CD14-positive monocyte (primary cell): ENCODE measurements around the gene TMEM179. TPM values are rescaled to one million over a fixed set of nuclear protein-coding genes. Genes with fewer than 3 reads are reported as not detected.

Experiments
- DNase-seq, 3 donors: peaks; one replicate each; pipeline ENCODE4 v3.0.0-alpha.2; 2011 to 2022
- H2AFZ ChIP-seq: 2 replicates; pipeline ENCODE4 v1.6.0; 2012; ENCODE audit warnings: mild to moderate bottlenecking, low read depth, low read length, inconsistent platforms; ENCODE audit not compliant: insufficient read depth, poor library complexity, severe bottlenecking
- H3K27ac ChIP-seq, 2 donors: 1 replicate in 1 of 2; 2 replicates in 1 of 2; pipeline ENCODE4 v1.5.1; 2012 to 2013; ENCODE audit warnings: low read length in 2 of 2, control low read depth in 1 of 2, inconsistent platforms in 1 of 2, low read depth in 1 of 2, mild to moderate bottlenecking in 1 of 2
- H3K27me3 ChIP-seq, 2 donors: one replicate each; pipeline versions ENCODE4 v1.6.0 to v1.6.1; 2011 to 2013; ENCODE audit warnings: low read length in 2 of 2; ENCODE audit not compliant: control insufficient read depth in 2 of 2, insufficient read depth in 2 of 2
- H3K36me3 ChIP-seq, 2 donors: replicated peaks in 1 of 2; 1 replicate in 1 of 2; 2 replicates in 1 of 2; pipeline versions ENCODE4 v1.5.1 to v1.6.1; 2012 to 2013; ENCODE audit warnings: low read length in 2 of 2, control low read depth in 1 of 2, inconsistent platforms in 1 of 2, mild to moderate bottlenecking in 1 of 2; ENCODE audit not compliant: insufficient read depth in 2 of 2, control insufficient read depth in 1 of 2
- H3K4me1 ChIP-seq, 2 donors: 1 replicate in 1 of 2; 2 replicates in 1 of 2; pipeline versions ENCODE4 v1.5.1 to v1.6.1; 2012 to 2013; ENCODE audit warnings: low read length in 2 of 2, control low read depth in 1 of 2, inconsistent platforms in 1 of 2, mild to moderate bottlenecking in 1 of 2, moderate library complexity in 1 of 2; ENCODE audit not compliant: insufficient read depth in 2 of 2, control insufficient read depth in 1 of 2
- H3K4me2 ChIP-seq: replicated peaks from 2 replicates; pipeline ENCODE3; 2012; ENCODE audit warnings: low read length, moderate library complexity, mild to moderate bottlenecking; ENCODE audit not compliant: poor library complexity, severe bottlenecking; ENCODE audit errors: extremely low read depth
- H3K4me3 ChIP-seq, 3 experiments: fragments of 200-600 bp in 1 of 3; sonication (generic) in 1 of 3; replicated peaks in 1 of 3; 1 replicate in 2 of 3; 2 replicates in 1 of 3; pipeline ENCODE4 v1.5.1; 2011 to 2013; ENCODE audit warnings: low read length in 3 of 3, mild to moderate bottlenecking in 3 of 3, control low read depth in 2 of 3, low read depth in 2 of 3, inconsistent platforms in 1 of 3, moderate library complexity in 1 of 3
- H3K79me2 ChIP-seq: 2 replicates; pipeline ENCODE4 v1.6.0; 2012; ENCODE audit warnings: mild to moderate bottlenecking, control low read depth, inconsistent platforms, low read length, moderate library complexity; ENCODE audit not compliant: insufficient read depth
- H3K9ac ChIP-seq: 2 replicates; pipeline ENCODE4 v1.6.0; 2017; ENCODE audit warnings: low read length, mild to moderate bottlenecking; ENCODE audit not compliant: insufficient read depth, poor library complexity, severe bottlenecking
- H3K9me3 ChIP-seq, 2 donors: replicated peaks in 1 of 2; 1 replicate in 1 of 2; 2 replicates in 1 of 2; pipeline versions ENCODE4 v1.5.1 to v1.6.1; 2012 to 2013; ENCODE audit warnings: low read length in 2 of 2, control low read depth in 1 of 2; ENCODE audit not compliant: control insufficient read depth in 1 of 2, insufficient read depth in 1 of 2
- H4K20me1 ChIP-seq: 2 replicates; pipeline ENCODE4 v1.6.0; 2012; ENCODE audit warnings: mild to moderate bottlenecking, low read length, control low read depth, moderate library complexity; ENCODE audit not compliant: insufficient read depth
- H3K27ac Mint-ChIP-seq, 7 donors: one replicate each; pipeline ENCODE4 v1.8.0; 2020; ENCODE audit warnings: mild to moderate bottlenecking in 7 of 7, mixed read lengths in 7 of 7, moderate library complexity in 6 of 7, inconsistent platforms in 2 of 7
- H3K27me3 Mint-ChIP-seq, 3 donors: one replicate each; pipeline ENCODE4 v1.8.0; 2021 to 2022; ENCODE audit warnings: low read depth in 3 of 3, mild to moderate bottlenecking in 3 of 3, mixed read lengths in 3 of 3, moderate library complexity in 3 of 3, inconsistent platforms in 1 of 3
- H3K36me3 Mint-ChIP-seq, 2 donors: one replicate each; pipeline ENCODE4 v1.8.0; 2020; ENCODE audit warnings: mixed read lengths in 2 of 2, inconsistent platforms in 1 of 2, mild to moderate bottlenecking in 1 of 2
- H3K4me1 Mint-ChIP-seq: one replicate; pipeline ENCODE4 v1.8.0; 2020; ENCODE audit warnings: mild to moderate bottlenecking, mixed read lengths
- H3K4me3 Mint-ChIP-seq, 2 donors: one replicate each; pipeline ENCODE4 v1.8.0; 2020; ENCODE audit warnings: mild to moderate bottlenecking in 2 of 2, mixed read lengths in 2 of 2, moderate library complexity in 1 of 2
- H3K9me3 Mint-ChIP-seq, 7 donors: one replicate each; pipeline ENCODE4 v1.8.0; 2020 to 2022; ENCODE audit warnings: mixed read lengths in 7 of 7, mild to moderate bottlenecking in 6 of 7, moderate library complexity in 6 of 7, inconsistent platforms in 2 of 7
- WGBS: methylation state at CpG from one replicate; pipeline ENCODE4 v1.1.5; 2013; ENCODE audit warnings: missing lambda C conversion rate; ENCODE audit not compliant: insufficient coverage; 5-methylcytosine and 5-hydroxymethylcytosine counted together
- intact Hi-C, 2 donors: fragments of 100-400 bp; cut with micrococcal nuclease; formaldehyde crosslinking; loops; one replicate each; pipeline versions ENCODE4 v1.15.0 to v1.15.1; 2023
- polyA plus RNA-seq, 3 donors: library from polyadenylated mRNA; depleted of rRNA in 1 of 3; unstranded in 2 of 3; stranded (reverse) in 1 of 3; fragments of 300-500 nt in 2 of 3; fragments of >200 nt in 1 of 3; fragmentation: Illumina TruSeq in 2 of 3; gene quantifications; 1 replicate in 2 of 3; 2 replicates in 1 of 3; pipeline ENCODE4 v1.2.3, GENCODE V29; 2012 to 2021
- TF ChIP-seq, protein P1 (sequence below): fragments of 200-600 bp; IDR thresholded peaks from one replicate; pipeline ENCODE4 v1.8.0; 2022; ENCODE audit warnings: antibody characterized with exemption, mild to moderate bottlenecking

The TMEM179 gene
- polyA plus RNA-seq, 3 donors: not detected

DNA sequence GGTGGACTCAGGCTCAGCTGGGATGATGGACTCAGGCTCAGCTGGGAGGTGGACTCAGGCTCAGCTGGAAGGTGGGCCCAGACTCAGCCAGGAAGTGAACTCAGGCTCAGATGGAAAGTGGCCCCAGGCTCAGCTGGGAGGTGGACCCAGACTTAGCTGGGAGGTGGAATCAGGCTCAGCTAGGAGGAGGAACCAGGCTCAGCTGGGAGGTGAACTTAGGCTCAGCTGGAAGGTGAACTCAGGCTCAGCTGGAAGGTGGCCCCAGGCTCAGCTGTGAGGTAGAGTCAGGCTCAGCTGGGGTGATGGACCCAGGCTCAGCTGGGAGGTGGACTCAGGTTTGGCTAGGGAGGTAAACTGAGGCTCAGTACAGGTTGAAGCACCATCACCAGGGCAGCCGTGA, 46.8 kb downstream of the TMEM179 start:
- DNase-seq: no peak
- no peak overlapping the region for H2AFZ ChIP-seq
- no peaks in the 10 kb centered on the region for H3K4me1 Mint-ChIP-seq
- H3K36me3 ChIP-seq: no peaks in the 10 kb centered on the region
- H3K27me3 Mint-ChIP-seq: peaks cover 2% of the 10 kb centered on the region in 3 donors
- H3K4me3 Mint-ChIP-seq: no peak overlapping the region
- H3K27ac Mint-ChIP-seq: no peak overlapping the region
- no peak overlapping the region for H3K4me2 ChIP-seq
- TF ChIP-seq, protein P1, sequence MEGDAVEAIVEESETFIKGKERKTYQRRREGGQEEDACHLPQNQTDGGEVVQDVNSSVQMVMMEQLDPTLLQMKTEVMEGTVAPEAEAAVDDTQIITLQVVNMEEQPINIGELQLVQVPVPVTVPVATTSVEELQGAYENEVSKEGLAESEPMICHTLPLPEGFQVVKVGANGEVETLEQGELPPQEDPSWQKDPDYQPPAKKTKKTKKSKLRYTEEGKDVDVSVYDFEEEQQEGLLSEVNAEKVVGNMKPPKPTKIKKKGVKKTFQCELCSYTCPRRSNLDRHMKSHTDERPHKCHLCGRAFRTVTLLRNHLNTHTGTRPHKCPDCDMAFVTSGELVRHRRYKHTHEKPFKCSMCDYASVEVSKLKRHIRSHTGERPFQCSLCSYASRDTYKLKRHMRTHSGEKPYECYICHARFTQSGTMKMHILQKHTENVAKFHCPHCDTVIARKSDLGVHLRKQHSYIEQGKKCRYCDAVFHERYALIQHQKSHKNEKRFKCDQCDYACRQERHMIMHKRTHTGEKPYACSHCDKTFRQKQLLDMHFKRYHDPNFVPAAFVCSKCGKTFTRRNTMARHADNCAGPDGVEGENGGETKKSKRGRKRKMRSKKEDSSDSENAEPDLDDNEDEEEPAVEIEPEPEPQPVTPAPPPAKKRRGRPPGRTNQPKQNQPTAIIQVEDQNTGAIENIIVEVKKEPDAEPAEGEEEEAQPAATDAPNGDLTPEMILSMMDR: no peak
- H3K9me3 Mint-ChIP-seq: no peaks in the 10 kb centered on the region
- no peak overlapping the region for H3K4me3 ChIP-seq
- H3K36me3 Mint-ChIP-seq: no peaks in the 10 kb centered on the region
- no peaks in the 10 kb centered on the region for H4K20me1 ChIP-seq
- no peaks in the 10 kb centered on the region for H3K27me3 ChIP-seq
- no peaks in the 10 kb centered on the region for H3K4me1 ChIP-seq
- 100% methylated on average over 1 of the region's 1 CpG for WGBS
- H3K79me2 ChIP-seq: no peaks in the 10 kb centered on the region
- no peak overlapping the region for H3K9ac ChIP-seq
- no peak overlapping the region for H3K27ac ChIP-seq
- H3K9me3 ChIP-seq: no peaks in the 10 kb centered on the region
- intact Hi-C loops: no loop called here

GRCh38 chr14:104557086-104557485, 47.5 kb downstream of the TMEM179 start:
- no peaks in the 10 kb centered on the region for H3K4me1 Mint-ChIP-seq
- Histone ChIP-seq H2AFZ (no peak overlapping the region), H3K27me3 (no peaks in the 10 kb centered on the region), H3K27ac (no peak overlapping the region), H3K4me2 (no peak overlapping the region), H4K20me1 (no peaks in the 10 kb centered on the region), H3K36me3 (no peaks in the 10 kb centered on the region), H3K9ac (no peak overlapping the region), H3K4me1 (no peaks in the 10 kb centered on the region), H3K4me3 (no peak overlapping the region), H3K9me3 (no peaks in the 10 kb centered on the region), H3K79me2 (no peaks in the 10 kb centered on the region)
- H3K36me3 Mint-ChIP-seq: no peaks in the 10 kb centered on the region
- 97% methylated on average over 4 of the region's 5 CpGs for WGBS
- no peaks in the 10 kb centered on the region for H3K9me3 Mint-ChIP-seq
- H3K27ac Mint-ChIP-seq: no peak overlapping the region
- TF ChIP-seq, protein P1: no peak
- intact Hi-C loops: no loop called here
- DNase-seq: no peak
- H3K4me3 Mint-ChIP-seq: no peak overlapping the region
- peaks cover 2% of the 10 kb centered on the region in 3 donors for H3K27me3 Mint-ChIP-seq
